Karpas-422 (cell line): ENCODE measurements around the gene MOB3A. TPM values are rescaled to one million over a fixed set of nuclear protein-coding genes. Genes with fewer than 3 reads are reported as not detected.

ENCODE experiments used
- DNase-seq: peaks from one replicate; pipeline ENCODE4 v3.0.0-alpha.2; 2015
- H2AFZ ChIP-seq: fragments of 200-600 bp; sonication (generic); 2 replicates; pipeline ENCODE4 v1.6.1; 2014; ENCODE audit warnings: antibody characterized with exemption, low read length, mixed read lengths
- H3K27ac ChIP-seq: fragments of 200-600 bp; sonication (generic); 2 replicates; pipeline ENCODE4 v1.5.1; 2014; ENCODE audit warnings: mild to moderate bottlenecking, low read length, moderate library complexity
- H3K27me3 ChIP-seq: fragments of 200-600 bp; sonication (generic); 2 replicates; pipeline ENCODE4 v1.6.1; 2014; ENCODE audit warnings: low read length, mixed read lengths
- H3K36me3 ChIP-seq: fragments of 200-600 bp; sonication (generic); 2 replicates; pipeline ENCODE4 v1.6.1; 2014; ENCODE audit warnings: low read length, mixed read lengths; ENCODE audit not compliant: insufficient read depth
- H3K4me1 ChIP-seq: fragments of 200-600 bp; sonication (generic); 2 replicates; pipeline ENCODE4 v1.6.1; 2014; ENCODE audit warnings: mild to moderate bottlenecking, low read length, mixed read lengths
- H3K4me2 ChIP-seq: fragments of 200-600 bp; sonication (generic); 2 replicates; pipeline ENCODE4 v1.6.1; 2014; ENCODE audit warnings: low read length, low read depth, mild to moderate bottlenecking; ENCODE audit not compliant: poor library complexity, severe bottlenecking
- H3K4me3 ChIP-seq: fragments of 200-600 bp; sonication (generic); 2 replicates; pipeline ENCODE4 v1.5.1; 2014; ENCODE audit warnings: mild to moderate bottlenecking, antibody characterized with exemption, low read length, mixed read lengths
- H3K79me2 ChIP-seq: fragments of 200-600 bp; sonication (generic); 2 replicates; pipeline ENCODE4 v1.6.1; 2014; ENCODE audit warnings: mild to moderate bottlenecking, low read length, mixed read lengths
- H3K9ac ChIP-seq: fragments of 200-600 bp; sonication (generic); 2 replicates; pipeline ENCODE4 v1.6.0; 2014; ENCODE audit warnings: low read length
- H3K9me2 ChIP-seq: fragments of 200-600 bp; sonication (generic), shearing (Covaris generic); replicated peaks from 2 replicates; pipeline ENCODE4 v1.6.0; 2014; ENCODE audit warnings: mild to moderate bottlenecking, low read length, moderate library complexity; ENCODE audit not compliant: insufficient read depth
- H3K9me3 ChIP-seq: fragments of 300-700, 200-600 bp; sonication (generic); 2 replicates; pipeline ENCODE4 v1.6.1; 2014; ENCODE audit warnings: low read length, mixed read lengths
- H4K20me1 ChIP-seq: fragments of 200-600 bp; sonication (generic); 2 replicates; pipeline ENCODE4 v1.6.1; 2014; ENCODE audit warnings: mild to moderate bottlenecking, antibody characterized with exemption, low read length, low read depth; ENCODE audit not compliant: insufficient read depth
- total RNA-seq: library from RNA; depleted of rRNA; stranded (reverse); fragments of >200 nt; shearing (Covaris generic); gene quantifications from 2 replicates; pipeline ENCODE4 v1.2.3, GENCODE V29; 2014; ENCODE audit warnings: low replicate concordance

The MOB3A gene
- total RNA-seq, 1 experiment from 2014 or later: 153 TPM

DNA sequence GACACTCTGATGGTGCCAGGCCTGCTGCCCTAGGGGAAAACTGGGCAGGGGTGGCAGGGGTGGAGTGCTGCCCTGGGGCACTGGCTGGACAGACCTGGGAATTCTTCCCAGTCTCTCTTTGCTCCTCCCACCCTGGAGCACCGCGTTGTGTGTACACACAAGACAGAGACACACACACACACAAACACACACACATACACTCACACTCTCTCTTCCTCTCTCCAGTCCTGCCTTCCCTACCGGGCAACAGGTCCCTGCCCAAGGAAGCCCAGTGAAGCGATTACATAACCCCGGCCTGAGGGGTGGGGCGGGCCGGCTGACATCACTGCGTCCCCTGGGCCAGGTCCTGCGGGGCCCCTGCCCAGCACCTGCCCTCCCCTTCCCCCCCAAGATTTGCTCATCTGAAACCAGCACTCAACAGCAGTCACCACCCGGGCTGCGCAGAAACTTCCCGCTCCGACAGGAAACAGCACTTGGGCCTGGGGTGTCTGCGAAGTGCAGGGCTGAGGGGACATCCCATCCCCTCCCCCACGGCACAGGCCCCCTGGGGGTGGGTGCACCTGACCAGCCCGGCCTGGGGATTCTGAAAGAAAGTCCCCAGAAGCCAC, 46.3 kb downstream of the MOB3A start:
- peaks cover 28% of the 10 kb centered on the region for H3K36me3 ChIP-seq
- H4K20me1 ChIP-seq: peaks cover 59% of the 10 kb centered on the region
- peaks cover 39% of the 10 kb centered on the region for H3K79me2 ChIP-seq
- no peaks in the 10 kb centered on the region for H3K9me3 ChIP-seq
- peak overlapping the region; percentile 93 for H3K9ac ChIP-seq
- peak overlapping the region; percentile 92 for H3K4me2 ChIP-seq
- DNase-seq: peak; percentile 90
- no peak overlapping the region for H2AFZ ChIP-seq
- H3K9me2 ChIP-seq: no peaks in the 10 kb centered on the region
- no peaks in the 10 kb centered on the region for H3K27me3 ChIP-seq
- peaks cover 68% of the 10 kb centered on the region for H3K4me1 ChIP-seq
- peak overlapping the region; percentile 84 for H3K4me3 ChIP-seq
- peak overlapping the region; percentile 93 for H3K27ac ChIP-seq

DNA sequence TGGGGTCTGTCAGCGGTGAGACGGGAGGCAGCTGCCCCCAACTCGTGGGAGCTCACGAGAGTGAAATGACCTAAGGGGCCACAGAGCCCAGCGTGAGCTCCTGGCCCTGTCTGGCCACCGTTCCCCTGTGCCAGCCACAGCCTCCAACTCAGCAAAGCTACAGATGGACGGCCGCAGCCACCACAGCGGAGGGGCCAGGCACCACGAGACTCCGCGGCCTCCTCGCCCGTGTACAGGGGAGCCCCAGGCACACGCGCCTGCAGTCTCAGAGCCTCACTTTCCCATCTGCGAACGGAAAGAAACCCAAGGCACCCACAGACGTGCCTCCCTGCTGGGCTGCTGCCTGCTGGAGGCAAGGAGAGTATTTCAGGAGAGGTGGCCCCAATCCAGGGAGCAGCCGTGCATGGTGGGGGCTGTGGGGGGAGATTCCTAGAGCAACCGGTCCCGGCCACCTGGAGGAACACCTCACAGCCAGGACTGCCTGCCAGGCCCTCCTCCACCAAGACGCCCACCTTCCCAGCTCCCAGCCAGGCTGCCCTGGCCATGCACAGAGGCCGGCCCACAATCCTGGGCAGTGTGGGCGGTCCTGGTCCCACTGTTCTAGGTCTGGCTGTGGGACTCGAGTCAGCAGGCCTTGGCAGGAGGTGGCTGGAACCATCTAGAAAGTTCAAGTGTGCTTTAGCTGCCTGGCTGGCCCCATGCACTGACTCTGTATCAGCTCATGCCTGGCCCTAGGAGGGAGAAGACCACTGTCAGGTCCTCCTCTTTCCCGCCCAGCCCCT, 47.0 kb downstream of the MOB3A start:
- peak; percentile 60 for DNase-seq
- Histone ChIP-seq H3K4me1 (peaks cover 71% of the 10 kb centered on the region), H3K4me2 (peak overlapping the region; percentile 92), H3K9ac (peak overlapping the region; percentile 93), H3K36me3 (peaks cover 28% of the 10 kb centered on the region), H4K20me1 (peaks cover 65% of the 10 kb centered on the region), H3K9me2 (no peaks in the 10 kb centered on the region), H2AFZ (no peak overlapping the region), H3K9me3 (no peaks in the 10 kb centered on the region), H3K27ac (peak overlapping the region; percentile 93), H3K4me3 (peak overlapping the region; percentile 84), H3K79me2 (peaks cover 39% of the 10 kb centered on the region), H3K27me3 (no peaks in the 10 kb centered on the region)

DNA sequence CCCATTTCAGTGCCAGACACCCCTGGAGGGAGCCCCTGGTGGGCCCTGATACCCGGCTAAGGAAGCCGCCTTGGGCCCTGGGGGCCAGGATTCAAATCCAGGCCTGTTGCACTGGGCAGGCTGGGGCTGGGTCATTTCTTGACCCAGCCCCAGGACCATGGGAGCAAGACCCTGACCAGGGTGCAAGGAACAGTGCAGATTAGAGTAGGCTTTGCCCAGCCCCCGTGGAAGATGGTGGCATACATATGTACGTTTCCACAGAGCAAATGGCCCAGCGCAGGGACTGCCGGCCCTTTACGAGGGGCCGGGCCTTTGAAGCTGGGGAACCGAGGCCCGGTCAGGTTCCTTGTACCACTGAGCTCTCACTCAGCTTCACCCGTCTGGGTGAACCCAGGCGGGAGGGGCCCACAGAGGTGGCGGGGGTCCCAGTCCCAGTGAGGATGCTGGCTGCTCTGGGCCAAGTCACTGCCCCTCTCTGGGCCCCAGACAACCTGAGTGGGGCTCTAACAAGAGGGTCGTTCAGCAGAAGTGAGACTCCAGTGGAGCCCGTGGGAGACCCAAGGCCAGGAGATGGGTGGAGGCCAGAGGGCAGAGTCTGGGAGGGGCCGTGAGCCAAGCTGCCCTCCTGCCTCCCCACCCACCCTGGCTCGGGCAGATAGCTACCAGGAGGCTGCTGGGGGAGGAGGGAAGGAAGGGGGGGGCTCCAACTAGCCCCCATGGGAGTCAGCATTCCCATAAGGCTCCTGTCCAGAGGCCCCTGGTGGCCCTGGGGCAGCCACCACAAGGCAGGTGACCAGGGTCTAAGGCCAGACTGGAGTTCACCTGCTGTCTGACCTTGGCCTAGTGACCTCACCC, 47.8 kb downstream of the MOB3A start:
- DNase-seq: peak; percentile 47
- Histone ChIP-seq H4K20me1 (peaks cover 68% of the 10 kb centered on the region), H3K9ac (peak overlapping the region; percentile 93), H3K27ac (peak overlapping the region; percentile 93), H3K4me1 (peaks cover 79% of the 10 kb centered on the region), H2AFZ (no peak overlapping the region), H3K9me2 (no peaks in the 10 kb centered on the region), H3K4me2 (peak overlapping the region; percentile 92), H3K4me3 (peak overlapping the region; percentile 84), H3K27me3 (no peaks in the 10 kb centered on the region), H3K9me3 (no peaks in the 10 kb centered on the region), H3K36me3 (peaks cover 28% of the 10 kb centered on the region), H3K79me2 (peaks cover 39% of the 10 kb centered on the region)

DNA sequence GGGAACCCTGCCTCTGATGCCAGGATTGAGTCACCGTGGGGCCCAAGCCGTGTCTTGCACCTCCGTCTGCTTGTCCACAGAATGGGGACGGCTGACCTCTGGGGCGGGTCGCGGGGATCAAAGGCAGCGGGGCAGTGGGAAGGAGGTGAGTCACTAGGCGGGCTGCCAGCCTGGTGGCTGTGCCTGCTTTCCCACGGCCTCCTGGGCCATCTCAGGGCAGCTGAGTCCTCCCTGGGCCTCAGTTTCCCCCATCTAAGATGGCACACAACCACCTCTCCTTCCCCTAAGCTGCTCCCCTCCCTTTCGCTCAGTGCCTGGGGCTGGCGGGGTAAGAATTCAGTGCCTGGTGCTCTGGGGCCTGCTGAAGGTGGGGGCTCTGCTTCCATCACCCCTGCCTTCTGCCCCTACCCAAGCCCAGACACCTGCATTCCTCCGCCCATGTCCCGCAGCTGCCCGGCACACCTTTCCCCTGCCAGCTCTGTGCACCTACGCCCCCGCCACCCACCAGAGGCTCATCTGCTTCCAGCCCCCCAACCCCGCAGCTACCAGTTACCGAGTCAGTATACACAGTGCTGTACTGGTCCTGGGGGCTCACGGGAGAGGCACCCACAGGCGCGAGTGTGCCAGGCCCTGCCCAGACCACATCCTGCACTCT, 48.5 kb downstream of the MOB3A start:
- Histone ChIP-seq H3K36me3 (peaks cover 28% of the 10 kb centered on the region), H2AFZ (no peak overlapping the region), H3K4me3 (peak overlapping the region; percentile 84), H4K20me1 (peaks cover 68% of the 10 kb centered on the region), H3K9ac (peak overlapping the region; percentile 93), H3K9me2 (no peaks in the 10 kb centered on the region), H3K27me3 (no peaks in the 10 kb centered on the region), H3K9me3 (no peaks in the 10 kb centered on the region), H3K79me2 (peaks cover 39% of the 10 kb centered on the region), H3K4me1 (peaks cover 86% of the 10 kb centered on the region), H3K4me2 (peak overlapping the region; percentile 92), H3K27ac (peak overlapping the region; percentile 93)
- DNase-seq: peak; percentile 68

DNA sequence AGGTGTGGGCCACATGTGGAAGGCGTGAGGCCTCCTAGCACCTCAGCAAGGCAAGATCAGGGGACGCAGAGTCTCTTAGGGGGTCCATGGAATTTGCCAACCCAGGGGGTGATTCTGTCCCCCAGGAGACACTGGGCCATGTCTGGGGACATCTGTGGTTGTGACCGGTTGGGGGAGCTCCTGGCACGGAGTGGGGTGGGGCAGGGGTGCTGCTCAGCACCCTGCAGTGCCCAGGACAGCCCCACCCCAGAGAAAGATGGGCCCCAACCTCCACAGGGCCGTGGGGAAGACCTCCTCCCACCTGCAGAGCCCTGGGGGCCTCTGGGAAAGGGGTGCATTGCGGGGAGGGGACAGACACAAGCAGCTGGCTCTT, 49.1 kb downstream of the MOB3A start:
- Histone ChIP-seq H3K4me2 (peak overlapping the region; percentile 92), H4K20me1 (peaks cover 68% of the 10 kb centered on the region), H3K9ac (peak overlapping the region; percentile 93), H3K36me3 (peaks cover 32% of the 10 kb centered on the region), H3K4me3 (peak overlapping the region; percentile 84; the same call in 1 of the 2 replicates), H2AFZ (no peak overlapping the region), H3K27ac (peak overlapping the region; percentile 93), H3K4me1 (peaks cover 85% of the 10 kb centered on the region), H3K27me3 (no peaks in the 10 kb centered on the region), H3K9me2 (no peaks in the 10 kb centered on the region), H3K9me3 (no peaks in the 10 kb centered on the region), H3K79me2 (peaks cover 39% of the 10 kb centered on the region)
- no peak for DNase-seq

DNA sequence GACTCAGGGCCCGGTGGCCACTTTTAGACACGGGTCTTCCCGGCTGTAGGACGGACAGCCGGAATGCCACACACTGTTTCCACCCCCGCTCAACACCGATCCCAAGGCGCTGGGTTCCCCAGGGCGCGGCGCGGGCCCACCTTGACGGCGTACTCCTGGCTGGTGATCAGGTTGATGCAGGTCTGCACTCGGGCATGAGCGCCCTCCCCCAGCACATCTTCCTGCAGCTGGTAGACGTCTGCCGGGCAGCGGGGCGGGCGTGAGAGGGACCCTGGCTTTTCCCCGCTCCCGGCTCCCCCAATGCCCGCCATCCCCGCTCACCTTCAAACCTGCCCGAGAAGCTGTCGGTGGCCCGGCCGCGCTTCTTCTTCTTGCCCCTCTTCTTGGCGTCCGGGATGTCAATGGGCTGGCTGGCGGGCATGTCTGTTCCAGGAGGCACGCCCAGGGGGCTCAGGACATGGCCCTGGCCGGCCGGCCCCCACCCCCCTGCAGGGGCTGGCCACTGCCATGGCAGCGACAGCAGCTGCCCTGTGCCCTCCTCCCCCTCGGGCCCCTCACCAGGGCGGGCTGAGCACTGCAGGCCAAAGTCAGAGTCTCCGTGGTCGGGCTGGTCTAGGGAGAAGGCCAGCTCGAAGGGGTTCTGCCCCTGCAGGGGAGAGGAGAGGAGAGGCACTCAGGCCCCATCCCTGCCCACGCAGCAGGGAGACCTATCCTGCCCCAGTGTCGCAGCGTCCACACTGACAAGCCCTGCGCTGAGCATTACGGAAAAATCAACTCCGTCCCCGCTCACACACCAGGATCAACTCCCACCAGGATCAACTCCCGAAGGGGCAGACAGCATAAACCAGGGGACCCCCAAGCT, 49.8 kb downstream of the MOB3A start:
- H4K20me1 ChIP-seq: peaks cover 74% of the 10 kb centered on the region
- H3K27ac ChIP-seq: peak overlapping the region; percentile 93
- no peaks in the 10 kb centered on the region for H3K9me2 ChIP-seq
- H3K4me3 ChIP-seq: peak overlapping the region; percentile 84; the same call in 1 of the 2 replicates
- peaks cover 38% of the 10 kb centered on the region for H3K36me3 ChIP-seq
- peaks cover 39% of the 10 kb centered on the region for H3K79me2 ChIP-seq
- peaks cover 84% of the 10 kb centered on the region for H3K4me1 ChIP-seq
- peak overlapping the region; percentile 93 for H3K9ac ChIP-seq
- H3K9me3 ChIP-seq: no peaks in the 10 kb centered on the region
- peak; percentile 60 for DNase-seq
- H2AFZ ChIP-seq: no peak overlapping the region
- H3K27me3 ChIP-seq: no peaks in the 10 kb centered on the region
- H3K4me2 ChIP-seq: peak overlapping the region; percentile 92

GRCh38 chr19:2045501-2046045, 50.6 kb downstream of the MOB3A start:
- Histone ChIP-seq H3K79me2 (peaks cover 36% of the 10 kb centered on the region), H3K9me3 (no peaks in the 10 kb centered on the region), H3K9me2 (no peaks in the 10 kb centered on the region), H3K27me3 (no peaks in the 10 kb centered on the region), H3K4me1 (peaks cover 91% of the 10 kb centered on the region), H3K4me3 (peak overlapping the region; percentile 84; the same call in 1 of the 2 replicates), H3K4me2 (peak overlapping the region; percentile 92), H3K9ac (peak overlapping the region; percentile 93), H2AFZ (no peak overlapping the region), H3K27ac (peak overlapping the region; percentile 93), H4K20me1 (peaks cover 79% of the 10 kb centered on the region), H3K36me3 (peaks cover 44% of the 10 kb centered on the region)
- DNase-seq: peak; percentile 62
